WTC11 (cell line): Measurements from ENCODE around the gene ZNF775. TPM values are rescaled to one million over a fixed set of nuclear protein-coding genes. Genes with fewer than 3 reads are reported as not detected.

Source experiments
- ATAC-seq: fragments of 200-7000 bp; cut with Tn5 transposase; 2 replicates; pipeline ENCODE4 v1.10.0; 2021; ENCODE audit warnings: mild to moderate bottlenecking, moderate library complexity
- CTCF ChIA-PET: fragments of 300-600 bp; sonication (Branson Sonifier 250); formaldehyde crosslinking; loops from one replicate; lab custom pipeline; 2021; ENCODE audit warnings: antibody characterized with exemption; lab: Charles Lee
- POLR2A ChIA-PET: fragments of 350-600 bp; sonication (Branson Sonifier 250); formaldehyde crosslinking; loops from one replicate; lab custom pipeline; 2021; ENCODE audit warnings: antibody characterized with exemption; lab: Charles Lee
- DNase-seq: peaks from one replicate; pipeline ENCODE4 v3.0.0; 2021; ENCODE audit warnings: low spot score
- H3K27ac Mint-ChIP-seq: 2 replicates; pipeline ENCODE4 v1.8.0; 2021; ENCODE audit warnings: mixed read lengths
- H3K27me3 Mint-ChIP-seq: 2 replicates; pipeline ENCODE4 v1.8.0; 2021; ENCODE audit warnings: low read depth, mild to moderate bottlenecking, moderate library complexity, mixed read lengths
- H3K36me3 Mint-ChIP-seq: 2 replicates; pipeline ENCODE4 v1.8.0; 2021; ENCODE audit warnings: mixed read lengths
- H3K4me1 Mint-ChIP-seq: 2 replicates; pipeline ENCODE4 v1.8.0; 2022; ENCODE audit warnings: mixed read lengths
- H3K4me3 Mint-ChIP-seq: 2 replicates; pipeline ENCODE4 v1.8.0; 2021; ENCODE audit warnings: mild to moderate bottlenecking, moderate library complexity, mixed read lengths
- H3K9me3 Mint-ChIP-seq: 2 replicates; pipeline ENCODE4 v1.8.0; 2021; ENCODE audit warnings: mixed read lengths
- CDX4 ChIP-seq: fragments of 250-450 bp; sonication (Bioruptor Pico); IDR thresholded peaks from 2 replicates; pipeline ENCODE4 v1.9.0; 2021; ENCODE audit warnings: moderate library complexity, mild to moderate bottlenecking, inconsistent platforms, borderline replicate concordance
- EMX1 ChIP-seq: fragments of 250-450 bp; sonication (Bioruptor Pico); IDR thresholded peaks from 2 replicates; pipeline ENCODE4 v1.8.0; 2021; ENCODE audit warnings: mild to moderate bottlenecking
- FOXP1 ChIP-seq: sonication (generic); formaldehyde crosslinking; IDR thresholded peaks from 2 replicates; pipeline ENCODE4 v1.8.0; 2022; ENCODE audit warnings: missing genetic modification reagents, mild to moderate bottlenecking, moderate library complexity, borderline replicate concordance
- GABPB1 ChIP-seq: sonication (generic); formaldehyde crosslinking; IDR thresholded peaks from 2 replicates; pipeline ENCODE4 v1.8.1; 2023; ENCODE audit warnings: mild to moderate bottlenecking, missing genetic modification reagents
- HMGA2 ChIP-seq: fragments of 250-450 bp; sonication (Bioruptor Pico); IDR thresholded peaks from 2 replicates; pipeline ENCODE4 v1.4.0; 2021; ENCODE audit warnings: mild to moderate bottlenecking, moderate library complexity
- IRF1 ChIP-seq: sonication (generic); formaldehyde crosslinking; IDR thresholded peaks from 2 replicates; pipeline ENCODE4 v1.8.0; 2023; ENCODE audit warnings: missing genetic modification reagents
- KAT7 ChIP-seq: sonication (generic); formaldehyde crosslinking; IDR thresholded peaks from 2 replicates; pipeline ENCODE4 v1.8.1; 2023; ENCODE audit warnings: missing genetic modification reagents, mild to moderate bottlenecking, borderline replicate concordance
- MAX ChIP-seq: sonication (generic); formaldehyde crosslinking; IDR thresholded peaks from 2 replicates; pipeline ENCODE4 v1.8.0; 2022; ENCODE audit warnings: mild to moderate bottlenecking, missing genetic modification reagents
- NFYB ChIP-seq: sonication (generic); formaldehyde crosslinking; conservative IDR thresholded peaks from 2 replicates; pipeline ENCODE4 v1.8.0; 2022; ENCODE audit warnings: low read depth, missing genetic modification reagents
- NR3C1 ChIP-seq: sonication (generic); formaldehyde crosslinking; conservative IDR thresholded peaks from 2 replicates; pipeline ENCODE4 v1.8.1; 2023; ENCODE audit warnings: low read depth, mild to moderate bottlenecking, missing genetic modification reagents
- PREB ChIP-seq: sonication (generic); formaldehyde crosslinking; IDR thresholded peaks from 2 replicates; pipeline ENCODE4 v1.8.1; 2022; ENCODE audit warnings: mild to moderate bottlenecking, missing genetic modification reagents, moderate library complexity, borderline replicate concordance
- SMAD3 ChIP-seq: sonication (generic); formaldehyde crosslinking; IDR thresholded peaks from 2 replicates; pipeline ENCODE4 v1.8.0; 2022; ENCODE audit warnings: missing genetic modification reagents, mild to moderate bottlenecking, borderline replicate concordance
- SMAD4 ChIP-seq: sonication (generic); formaldehyde crosslinking; IDR thresholded peaks from 2 replicates; pipeline ENCODE4 v1.8.0; 2022; ENCODE audit warnings: mild to moderate bottlenecking, missing genetic modification reagents
- SP1 ChIP-seq: sonication (generic); formaldehyde crosslinking; conservative IDR thresholded peaks from 2 replicates; pipeline ENCODE4 v1.8.1; 2022; ENCODE audit warnings: missing genetic modification reagents
- TP53 ChIP-seq: sonication (generic); formaldehyde crosslinking; IDR thresholded peaks from 2 replicates; pipeline ENCODE4 v1.8.1; 2023; ENCODE audit warnings: mild to moderate bottlenecking, missing genetic modification reagents
- USF2 ChIP-seq: sonication (generic); formaldehyde crosslinking; IDR thresholded peaks from 2 replicates; pipeline ENCODE4 v1.8.1; 2023; ENCODE audit warnings: mild to moderate bottlenecking, missing genetic modification reagents, moderate library complexity
- ZMAT4 ChIP-seq: fragments of 250-450 bp; sonication (Bioruptor Pico); IDR thresholded peaks from 2 replicates; pipeline ENCODE4 v1.9.0; 2021; ENCODE audit warnings: mild to moderate bottlenecking
- ZNF121 ChIP-seq: sonication (generic); formaldehyde crosslinking; IDR thresholded peaks from 2 replicates; pipeline ENCODE4 v1.8.0; 2023; ENCODE audit warnings: missing genetic modification reagents
- ZNF423 ChIP-seq: fragments of 250-450 bp; sonication (Bioruptor Pico); IDR thresholded peaks from 2 replicates; pipeline ENCODE4 v2.1.2; 2022; ENCODE audit warnings: mild to moderate bottlenecking, moderate library complexity
- total RNA-seq: library from RNA; stranded (reverse); gene quantifications from 3 replicates; pipeline ENCODE4 v1.2.3, GENCODE V29; 2021
- TF ChIP-seq, protein P1 (sequence below): fragments of 250-450 bp; sonication (Bioruptor Pico); conservative IDR thresholded peaks from 2 replicates; pipeline ENCODE4 v1.9.0; 2021; ENCODE audit warnings: mild to moderate bottlenecking
- TF ChIP-seq, protein P2 (sequence below): sonication (generic); formaldehyde crosslinking; IDR thresholded peaks from 2 replicates; pipeline ENCODE4 v1.8.0; 2022; ENCODE audit warnings: mild to moderate bottlenecking, missing genetic modification reagents
- TF ChIP-seq, protein P3 (sequence below): sonication (generic); formaldehyde crosslinking; conservative IDR thresholded peaks from 2 replicates; pipeline ENCODE4 v1.8.1; 2022; ENCODE audit warnings: mild to moderate bottlenecking, missing genetic modification reagents
- TF ChIP-seq, protein P4 (sequence below): fragments of 250-450 bp; sonication (Bioruptor Pico); IDR thresholded peaks from 2 replicates; pipeline ENCODE4 v1.9.0; 2021; ENCODE audit warnings: mild to moderate bottlenecking, borderline replicate concordance

Gene ZNF775
- total RNA-seq, 1 experiment from 2014 or later = 25.4 TPM

- TF ChIP-seq, protein P1, sequence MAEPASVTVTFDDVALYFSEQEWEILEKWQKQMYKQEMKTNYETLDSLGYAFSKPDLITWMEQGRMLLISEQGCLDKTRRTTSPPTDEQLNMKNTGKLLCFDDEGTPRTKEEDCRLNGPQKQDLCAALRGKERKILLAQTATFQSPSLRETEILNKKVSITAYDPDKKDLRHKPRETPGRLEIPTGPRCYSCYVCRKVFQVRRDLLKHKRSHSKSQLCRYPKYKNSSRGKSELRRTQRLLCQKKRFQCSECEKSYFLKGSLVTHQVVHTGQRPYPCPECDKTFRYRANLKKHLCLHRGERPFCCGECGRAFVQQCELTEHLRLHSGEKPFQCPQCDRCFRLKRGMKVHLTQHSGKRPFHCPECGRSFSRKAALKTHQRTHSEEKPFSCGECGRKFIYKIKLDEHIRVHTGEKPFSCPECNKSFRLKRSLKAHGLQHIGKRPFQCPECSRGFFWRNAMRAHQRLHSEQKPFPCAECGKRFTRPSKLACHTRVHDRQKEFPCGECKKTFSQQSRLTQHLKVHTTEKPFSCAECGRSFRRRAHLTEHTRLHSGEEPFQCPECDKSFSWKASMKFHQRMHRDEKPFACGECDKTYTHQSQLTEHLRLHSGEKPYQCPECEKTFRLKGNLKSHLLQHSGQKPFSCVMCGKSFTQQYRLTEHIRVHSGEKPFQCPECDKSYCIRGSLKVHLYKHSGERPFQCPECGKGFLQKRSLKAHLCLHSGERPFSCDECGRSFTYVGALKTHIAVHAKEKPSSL (CRISPR knock-in tag) = no peak
- TF ChIP-seq NFYB (CRISPR knock-in tag) = no peak
- TF ChIP-seq, protein P2, sequence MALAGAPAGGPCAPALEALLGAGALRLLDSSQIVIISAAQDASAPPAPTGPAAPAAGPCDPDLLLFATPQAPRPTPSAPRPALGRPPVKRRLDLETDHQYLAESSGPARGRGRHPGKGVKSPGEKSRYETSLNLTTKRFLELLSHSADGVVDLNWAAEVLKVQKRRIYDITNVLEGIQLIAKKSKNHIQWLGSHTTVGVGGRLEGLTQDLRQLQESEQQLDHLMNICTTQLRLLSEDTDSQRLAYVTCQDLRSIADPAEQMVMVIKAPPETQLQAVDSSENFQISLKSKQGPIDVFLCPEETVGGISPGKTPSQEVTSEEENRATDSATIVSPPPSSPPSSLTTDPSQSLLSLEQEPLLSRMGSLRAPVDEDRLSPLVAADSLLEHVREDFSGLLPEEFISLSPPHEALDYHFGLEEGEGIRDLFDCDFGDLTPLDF (CRISPR knock-in tag) = no peak
- TF ChIP-seq, protein P3, sequence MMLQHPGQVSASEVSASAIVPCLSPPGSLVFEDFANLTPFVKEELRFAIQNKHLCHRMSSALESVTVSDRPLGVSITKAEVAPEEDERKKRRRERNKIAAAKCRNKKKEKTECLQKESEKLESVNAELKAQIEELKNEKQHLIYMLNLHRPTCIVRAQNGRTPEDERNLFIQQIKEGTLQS (CRISPR knock-in tag) = no peak
- TF ChIP-seq KAT7 (CRISPR knock-in tag) = no peak
- TF ChIP-seq, protein P4, sequence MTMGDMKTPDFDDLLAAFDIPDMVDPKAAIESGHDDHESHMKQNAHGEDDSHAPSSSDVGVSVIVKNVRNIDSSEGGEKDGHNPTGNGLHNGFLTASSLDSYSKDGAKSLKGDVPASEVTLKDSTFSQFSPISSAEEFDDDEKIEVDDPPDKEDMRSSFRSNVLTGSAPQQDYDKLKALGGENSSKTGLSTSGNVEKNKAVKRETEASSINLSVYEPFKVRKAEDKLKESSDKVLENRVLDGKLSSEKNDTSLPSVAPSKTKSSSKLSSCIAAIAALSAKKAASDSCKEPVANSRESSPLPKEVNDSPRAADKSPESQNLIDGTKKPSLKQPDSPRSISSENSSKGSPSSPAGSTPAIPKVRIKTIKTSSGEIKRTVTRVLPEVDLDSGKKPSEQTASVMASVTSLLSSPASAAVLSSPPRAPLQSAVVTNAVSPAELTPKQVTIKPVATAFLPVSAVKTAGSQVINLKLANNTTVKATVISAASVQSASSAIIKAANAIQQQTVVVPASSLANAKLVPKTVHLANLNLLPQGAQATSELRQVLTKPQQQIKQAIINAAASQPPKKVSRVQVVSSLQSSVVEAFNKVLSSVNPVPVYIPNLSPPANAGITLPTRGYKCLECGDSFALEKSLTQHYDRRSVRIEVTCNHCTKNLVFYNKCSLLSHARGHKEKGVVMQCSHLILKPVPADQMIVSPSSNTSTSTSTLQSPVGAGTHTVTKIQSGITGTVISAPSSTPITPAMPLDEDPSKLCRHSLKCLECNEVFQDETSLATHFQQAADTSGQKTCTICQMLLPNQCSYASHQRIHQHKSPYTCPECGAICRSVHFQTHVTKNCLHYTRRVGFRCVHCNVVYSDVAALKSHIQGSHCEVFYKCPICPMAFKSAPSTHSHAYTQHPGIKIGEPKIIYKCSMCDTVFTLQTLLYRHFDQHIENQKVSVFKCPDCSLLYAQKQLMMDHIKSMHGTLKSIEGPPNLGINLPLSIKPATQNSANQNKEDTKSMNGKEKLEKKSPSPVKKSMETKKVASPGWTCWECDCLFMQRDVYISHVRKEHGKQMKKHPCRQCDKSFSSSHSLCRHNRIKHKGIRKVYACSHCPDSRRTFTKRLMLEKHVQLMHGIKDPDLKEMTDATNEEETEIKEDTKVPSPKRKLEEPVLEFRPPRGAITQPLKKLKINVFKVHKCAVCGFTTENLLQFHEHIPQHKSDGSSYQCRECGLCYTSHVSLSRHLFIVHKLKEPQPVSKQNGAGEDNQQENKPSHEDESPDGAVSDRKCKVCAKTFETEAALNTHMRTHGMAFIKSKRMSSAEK (CRISPR knock-in tag) = no peak
- no peak for TF ChIP-seq GABPB1 (CRISPR knock-in tag)
- no peak for TF ChIP-seq SMAD4 (CRISPR knock-in tag)
- TF ChIP-seq SP1 (CRISPR knock-in tag) = no peak
- TF ChIP-seq ZNF423 (CRISPR knock-in tag) = no peak
Observed at GRCh38 chr7:150380463-150380862, 1.3 kb downstream of the ZNF775 start (continued).

DNA sequence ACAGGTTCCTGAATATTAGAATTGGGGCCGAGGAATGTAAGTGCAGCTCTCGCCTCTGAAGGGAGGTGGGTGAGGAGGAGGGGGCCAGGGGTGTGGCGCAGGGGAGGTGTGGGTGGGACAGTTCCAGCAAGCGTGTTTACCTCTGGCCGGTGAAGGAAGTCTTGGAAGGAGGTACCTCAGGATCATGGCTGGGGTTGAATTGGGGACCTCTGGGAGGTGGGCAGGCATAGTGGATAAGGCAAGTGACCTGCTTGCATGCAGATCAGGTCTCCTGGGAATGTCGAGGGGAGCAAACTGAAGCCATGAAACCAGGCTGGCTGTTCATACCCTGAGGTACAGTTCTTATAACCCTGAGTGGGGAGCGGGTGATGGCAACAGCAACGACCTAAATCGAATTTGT, 2.0 kb downstream of the ZNF775 start:
- POLR2A ChIA-PET = interaction anchor here (1.0 to 1.4 kb wide), 3 partner anchors 10 to 13 kb away, joined by 3 to 5 read pairs (median 4); partner anchors contain the start of gene REPIN1
- DNase-seq = peak; percentile 13
- peaks cover 3% of the 10 kb centered on the region; the same call in 1 of the 2 replicates for H3K36me3 Mint-ChIP-seq
- no peaks in the 10 kb centered on the region for H3K27me3 Mint-ChIP-seq
- H3K27ac Mint-ChIP-seq = peak overlapping the region; percentile 92
- ATAC-seq = no peak
- peak overlapping the region; percentile 87 for H3K4me3 Mint-ChIP-seq
- H3K9me3 Mint-ChIP-seq = no peaks in the 10 kb centered on the region
- CTCF ChIA-PET = interaction anchor here (1.2 kb wide), 1 partner anchor 24 kb away, joined by 3 read pairs; a partner anchor contains a TSS
- peaks cover 82% of the 10 kb centered on the region for H3K4me1 Mint-ChIP-seq
- TF ChIP-seq SMAD3 (CRISPR knock-in tag) (no peak), ZNF121 (CRISPR knock-in tag) (no peak), ZMAT4 (CRISPR knock-in tag) (no peak), MAX (CRISPR knock-in tag) (no peak), USF2 (CRISPR knock-in tag) (no peak), IRF1 (no peak), FOXP1 (CRISPR knock-in tag) (no peak), EMX1 (CRISPR knock-in tag) (no peak), TP53 (CRISPR knock-in tag) (no peak), PREB (no peak), HMGA2 (CRISPR knock-in tag) (no peak), NR3C1 (CRISPR knock-in tag) (no peak), CDX4 (CRISPR knock-in tag) (no peak)
- TF ChIP-seq, protein P3 (CRISPR knock-in tag) = no peak
